ENCODE results near the gene EPYC.

DNA sequence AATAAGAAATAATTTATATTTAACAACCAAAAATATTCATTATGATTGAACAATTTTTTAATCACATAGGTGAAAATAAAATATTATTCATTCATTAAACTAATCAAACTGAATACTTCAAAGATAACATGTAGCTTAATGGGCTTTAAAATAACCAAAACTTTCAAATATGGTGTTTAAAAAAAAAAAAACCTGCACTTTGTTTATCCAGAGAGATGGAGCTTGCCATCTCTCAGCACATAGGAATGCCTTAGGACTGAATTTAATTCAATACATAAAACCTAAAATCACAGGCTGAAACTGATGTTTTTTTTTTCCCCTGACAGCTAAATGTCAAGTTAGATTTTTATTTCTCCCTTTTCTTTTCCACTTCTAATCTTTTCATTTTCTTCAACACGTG lies 35.4 kb downstream of the EPYC start:
- TF ChIP-seq BRCA1 (IDR thresholded peaks at IDR 0.05; ENCODE audit: low read depth, low read length) (no peak), KDM1A (IDR thresholded peaks at IDR 0.05; ENCODE audit: borderline replicate concordance) (no peak), ZNF384 (IDR thresholded peaks at IDR 0.05; ENCODE audit: borderline replicate concordance, low read depth, low read length) (no peak), MXI1 (IDR thresholded peaks at IDR 0.05; ENCODE audit: low read depth, low read length) (no peak), RAD21 (IDR thresholded peaks at IDR 0.05; ENCODE audit: insufficient read depth, low read depth, low read length) (no peak), REST (IDR thresholded peaks at IDR 0.05; ENCODE audit: low read depth, low read length) (no peak), CEBPB (IDR thresholded peaks at IDR 0.05; ENCODE audit: borderline replicate concordance in 1 of 2, low read depth in 2 of 2, low read length in 2 of 2) (no peak), CBFB (IDR thresholded peaks at IDR 0.05; ENCODE audit: low read depth) (no peak), ZNF217 (IDR thresholded peaks at IDR 0.05) (no peak)
- TF ChIP-seq, protein P1, sequence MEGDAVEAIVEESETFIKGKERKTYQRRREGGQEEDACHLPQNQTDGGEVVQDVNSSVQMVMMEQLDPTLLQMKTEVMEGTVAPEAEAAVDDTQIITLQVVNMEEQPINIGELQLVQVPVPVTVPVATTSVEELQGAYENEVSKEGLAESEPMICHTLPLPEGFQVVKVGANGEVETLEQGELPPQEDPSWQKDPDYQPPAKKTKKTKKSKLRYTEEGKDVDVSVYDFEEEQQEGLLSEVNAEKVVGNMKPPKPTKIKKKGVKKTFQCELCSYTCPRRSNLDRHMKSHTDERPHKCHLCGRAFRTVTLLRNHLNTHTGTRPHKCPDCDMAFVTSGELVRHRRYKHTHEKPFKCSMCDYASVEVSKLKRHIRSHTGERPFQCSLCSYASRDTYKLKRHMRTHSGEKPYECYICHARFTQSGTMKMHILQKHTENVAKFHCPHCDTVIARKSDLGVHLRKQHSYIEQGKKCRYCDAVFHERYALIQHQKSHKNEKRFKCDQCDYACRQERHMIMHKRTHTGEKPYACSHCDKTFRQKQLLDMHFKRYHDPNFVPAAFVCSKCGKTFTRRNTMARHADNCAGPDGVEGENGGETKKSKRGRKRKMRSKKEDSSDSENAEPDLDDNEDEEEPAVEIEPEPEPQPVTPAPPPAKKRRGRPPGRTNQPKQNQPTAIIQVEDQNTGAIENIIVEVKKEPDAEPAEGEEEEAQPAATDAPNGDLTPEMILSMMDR (IDR thresholded peaks at IDR 0.05 in 2 of 3, conservative IDR thresholded peaks at IDR 0.05 in 1 of 3; ENCODE audit: control insufficient read depth in 2 of 3, extremely low read depth in 1 of 3, insufficient read depth in 1 of 3, low read depth in 3 of 3, low read length in 3 of 3): no peak
- TF ChIP-seq, protein P2, sequence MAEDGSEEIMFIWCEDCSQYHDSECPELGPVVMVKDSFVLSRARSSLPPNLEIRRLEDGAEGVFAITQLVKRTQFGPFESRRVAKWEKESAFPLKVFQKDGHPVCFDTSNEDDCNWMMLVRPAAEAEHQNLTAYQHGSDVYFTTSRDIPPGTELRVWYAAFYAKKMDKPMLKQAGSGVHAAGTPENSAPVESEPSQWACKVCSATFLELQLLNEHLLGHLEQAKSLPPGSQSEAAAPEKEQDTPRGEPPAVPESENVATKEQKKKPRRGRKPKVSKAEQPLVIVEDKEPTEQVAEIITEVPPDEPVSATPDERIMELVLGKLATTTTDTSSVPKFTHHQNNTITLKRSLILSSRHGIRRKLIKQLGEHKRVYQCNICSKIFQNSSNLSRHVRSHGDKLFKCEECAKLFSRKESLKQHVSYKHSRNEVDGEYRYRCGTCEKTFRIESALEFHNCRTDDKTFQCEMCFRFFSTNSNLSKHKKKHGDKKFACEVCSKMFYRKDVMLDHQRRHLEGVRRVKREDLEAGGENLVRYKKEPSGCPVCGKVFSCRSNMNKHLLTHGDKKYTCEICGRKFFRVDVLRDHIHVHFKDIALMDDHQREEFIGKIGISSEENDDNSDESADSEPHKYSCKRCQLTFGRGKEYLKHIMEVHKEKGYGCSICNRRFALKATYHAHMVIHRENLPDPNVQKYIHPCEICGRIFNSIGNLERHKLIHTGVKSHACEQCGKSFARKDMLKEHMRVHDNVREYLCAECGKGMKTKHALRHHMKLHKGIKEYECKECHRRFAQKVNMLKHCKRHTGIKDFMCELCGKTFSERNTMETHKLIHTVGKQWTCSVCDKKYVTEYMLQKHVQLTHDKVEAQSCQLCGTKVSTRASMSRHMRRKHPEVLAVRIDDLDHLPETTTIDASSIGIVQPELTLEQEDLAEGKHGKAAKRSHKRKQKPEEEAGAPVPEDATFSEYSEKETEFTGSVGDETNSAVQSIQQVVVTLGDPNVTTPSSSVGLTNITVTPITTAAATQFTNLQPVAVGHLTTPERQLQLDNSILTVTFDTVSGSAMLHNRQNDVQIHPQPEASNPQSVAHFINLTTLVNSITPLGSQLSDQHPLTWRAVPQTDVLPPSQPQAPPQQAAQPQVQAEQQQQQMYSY (CRISPR knock-in tag; IDR thresholded peaks at IDR 0.05): no peak
